HepG2 (cell line): ENCODE results near the gene TMIGD3. TPM values are rescaled to one million over a fixed set of nuclear protein-coding genes. Genes with fewer than 3 reads are reported as not detected.

Experiments used
- ASH2L ChIP-seq: fragments of 300-600, 200-600 bp; sonication (generic); IDR thresholded peaks from 2 replicates; pipeline ENCODE4 v1.7.0; 2017; ENCODE audit warnings: low read depth, mild to moderate bottlenecking, moderate library complexity, mixed read lengths, low read length; ENCODE audit not compliant: insufficient read length
- CENPX ChIP-seq: sonication (generic); formaldehyde crosslinking; IDR thresholded peaks from 2 replicates; pipeline ENCODE4 v1.9.0; 2021; ENCODE audit warnings: mild to moderate bottlenecking, missing genetic modification reagents, moderate library complexity
- FOXK1 ChIP-seq: sonication (generic); formaldehyde crosslinking; IDR thresholded peaks from 2 replicates; pipeline ENCODE4 v1.4.0; 2020; ENCODE audit warnings: low read depth, missing genetic modification reagents, borderline replicate concordance
- HDAC2 ChIP-seq: sonication (generic); formaldehyde crosslinking; IDR thresholded peaks from 2 replicates; pipeline ENCODE4 v1.4.0; 2020; ENCODE audit warnings: missing genetic modification reagents
- IKZF4 ChIP-seq: sonication (generic); formaldehyde crosslinking; IDR thresholded peaks from 2 replicates; pipeline ENCODE4 v1.5.1; 2020; ENCODE audit warnings: borderline replicate concordance, mild to moderate bottlenecking, low read depth, missing genetic modification reagents; ENCODE audit errors: not compliant biosample characterization
- NFATC3 ChIP-seq: sonication (generic); formaldehyde crosslinking; IDR thresholded peaks from 2 replicates; pipeline ENCODE4 v1.5.1; 2020; ENCODE audit warnings: mild to moderate bottlenecking, missing genetic modification reagents
- NFYB ChIP-seq: sonication (generic); formaldehyde crosslinking; IDR thresholded peaks from 2 replicates; pipeline ENCODE4 v1.4.0; 2020; ENCODE audit warnings: missing genetic modification reagents
- NR3C1 ChIP-seq: sonication (generic); formaldehyde crosslinking; IDR thresholded peaks from 2 replicates; pipeline ENCODE4 v1.4.0; 2020; ENCODE audit warnings: missing genetic modification reagents
- POLR2A ChIP-seq, 2 experiments: IDR thresholded peaks; 2 replicates each; pipeline ENCODE4 v1.6.1; 2011; ENCODE audit warnings: low read depth in 2 of 2, low read length in 2 of 2, mild to moderate bottlenecking in 1 of 2, moderate library complexity in 1 of 2; ENCODE audit not compliant: insufficient read depth in 1 of 2
- SAP130 ChIP-seq: IDR thresholded peaks from 2 replicates; pipeline ENCODE4 v1.6.1; 2016; ENCODE audit warnings: low read depth
- SMAD9 ChIP-seq: sonication (generic); formaldehyde crosslinking; IDR thresholded peaks from 2 replicates; pipeline ENCODE4 v1.5.1; 2020; ENCODE audit warnings: mild to moderate bottlenecking, missing genetic modification reagents
- SNAI1 ChIP-seq: sonication (generic); formaldehyde crosslinking; IDR thresholded peaks from 2 replicates; pipeline ENCODE4 v1.5.0; 2020; ENCODE audit warnings: mild to moderate bottlenecking, missing genetic modification reagents, borderline replicate concordance
- SRY ChIP-seq: sonication (generic); formaldehyde crosslinking; IDR thresholded peaks from 2 replicates; pipeline ENCODE4 v1.8.0; 2022; ENCODE audit warnings: mild to moderate bottlenecking, missing genetic modification reagents
- ZNF292 ChIP-seq: sonication (generic); formaldehyde crosslinking; IDR thresholded peaks from 2 replicates; pipeline ENCODE4 v1.8.1; 2022; ENCODE audit warnings: mild to moderate bottlenecking, low read depth, missing genetic modification reagents, borderline replicate concordance
- ZNF3 ChIP-seq: IDR thresholded peaks from 2 replicates; pipeline ENCODE4 v1.7.0; 2017; ENCODE audit warnings: inconsistent platforms
- ZNF33A ChIP-seq: sonication (generic); formaldehyde crosslinking; IDR thresholded peaks from 2 replicates; pipeline ENCODE4 v1.5.1; 2020; ENCODE audit warnings: missing genetic modification reagents, mild to moderate bottlenecking, moderate library complexity, borderline replicate concordance
- ZNF510 ChIP-seq: sonication (generic); formaldehyde crosslinking; IDR thresholded peaks from 2 replicates; pipeline ENCODE4 v1.4.0; 2020; ENCODE audit warnings: low read depth, mild to moderate bottlenecking, missing genetic modification reagents
- ZNF737 ChIP-seq: sonication (generic); formaldehyde crosslinking; IDR thresholded peaks from 2 replicates; pipeline ENCODE4 v1.5.0; 2020; ENCODE audit warnings: missing genetic modification reagents, mild to moderate bottlenecking, borderline replicate concordance
- polyA plus RNA-seq, 8 experiments: library from polyadenylated mRNA; depleted of rRNA in 3 of 8; stranded (reverse) in 7 of 8; unstranded in 1 of 8; fragments of >200 nt; fragmentation: Illumina TruSeq in 4 of 8; extraction: Trizol in 4 of 8; gene quantifications; 2 replicates each; pipeline versions ENCODE4 v1.2.1 to v1.2.3, GENCODE V29; 2011 to 2016; ENCODE audit warnings: low read depth in 4 of 8, missing spikeins in 1 of 8, mixed read lengths in 1 of 8; ENCODE audit not compliant: insufficient read depth in 1 of 8
- total RNA-seq, 5 experiments: library from RNA; depleted of rRNA; stranded (reverse); fragments of >200 nt; fragmentation: Illumina TruSeq; extraction: Trizol; gene quantifications; 2 replicates each; pipeline ENCODE4 v1.2.3, GENCODE V29; 2016; ENCODE audit warnings: low read depth in 1 of 5
- TF ChIP-seq, protein P1 (sequence below): sonication (generic); formaldehyde crosslinking; IDR thresholded peaks from 2 replicates; pipeline ENCODE4 v1.5.1; 2020; ENCODE audit warnings: missing genetic modification reagents, mild to moderate bottlenecking, borderline replicate concordance
- TF ChIP-seq, protein P2 (sequence below): sonication (generic); formaldehyde crosslinking; IDR thresholded peaks from 2 replicates; pipeline ENCODE4 v1.4.0; 2020; ENCODE audit warnings: missing genetic modification reagents
- TF ChIP-seq, protein P3 (sequence below): sonication (generic); formaldehyde crosslinking; IDR thresholded peaks from 2 replicates; pipeline ENCODE4 v1.8.1; 2023; ENCODE audit warnings: mild to moderate bottlenecking, missing genetic modification reagents
- TF ChIP-seq, protein P4 (sequence below): sonication (generic); formaldehyde crosslinking; conservative IDR thresholded peaks from 2 replicates; pipeline ENCODE4 v1.4.0; 2020; ENCODE audit warnings: mild to moderate bottlenecking, missing genetic modification reagents, moderate library complexity

Gene TMIGD3
- total and polyA plus RNA-seq, 2 of the 13 experiments (the other 11 are each of a cell fraction or from before 2014, with no cell fraction given), result not detected

DNA sequence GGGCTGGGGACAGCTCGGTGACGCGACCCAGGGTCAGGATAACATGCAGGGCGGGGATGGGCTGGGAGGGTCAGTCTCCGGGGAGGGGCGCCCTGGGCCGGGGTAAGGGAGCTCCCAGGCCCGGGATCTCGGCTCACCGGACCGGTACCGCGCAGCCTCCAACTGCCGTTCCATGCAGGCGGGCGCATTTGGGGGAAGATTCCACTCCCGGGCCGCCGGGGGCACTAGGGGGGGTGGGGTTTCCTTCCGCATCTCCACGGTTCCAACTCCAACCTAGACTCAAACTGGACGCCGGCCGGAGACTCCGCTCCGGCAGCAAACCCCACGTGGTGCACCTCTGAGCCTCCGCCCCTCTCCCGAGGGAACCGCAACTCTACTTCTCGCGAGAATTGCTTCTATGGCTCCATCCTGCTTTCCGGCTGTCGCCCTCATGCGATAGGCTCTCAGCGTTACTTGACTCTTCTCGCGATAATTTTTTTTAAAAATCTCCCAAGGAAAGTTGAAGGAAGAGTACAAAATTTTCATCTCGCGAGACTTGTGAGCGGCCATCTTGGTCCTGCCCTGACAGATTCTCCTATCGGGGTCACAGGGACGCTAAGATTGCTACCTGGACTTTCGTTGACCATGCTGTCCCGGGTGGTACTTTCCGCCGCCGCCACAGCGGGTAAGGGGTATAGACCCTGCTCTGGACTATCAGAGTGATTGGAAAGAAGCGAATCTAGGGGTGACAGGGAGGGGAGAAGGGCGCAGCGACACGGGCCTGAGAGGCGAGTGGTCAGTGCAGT, 54.3 kb downstream of the TMIGD3 start, which contains the start of the genes ATP5PB and WDR77 (continued):
- no peak for TF ChIP-seq CENPX (CRISPR knock-in tag)
- TF ChIP-seq ZNF33A (CRISPR knock-in tag), result no peak
- no peak for TF ChIP-seq SNAI1 (CRISPR knock-in tag)
- TF ChIP-seq HDAC2 (CRISPR knock-in tag), result 0 out of 2 replicates have a peak, but pooled peaks have one; percentile 28
- TF ChIP-seq ZNF737 (CRISPR knock-in tag), result no peak
- TF ChIP-seq ZNF292 (CRISPR knock-in tag), result no peak
- TF ChIP-seq NR3C1 (CRISPR knock-in tag), result no peak
- no peak for TF ChIP-seq ZNF510 (CRISPR knock-in tag)
- TF ChIP-seq NFATC3, result no peak
- TF ChIP-seq ASH2L, result peak; percentile 80
- no peak for TF ChIP-seq SRY (CRISPR knock-in tag)
- no peak for TF ChIP-seq IKZF4 (CRISPR knock-in tag)
- peak; percentile 79 for TF ChIP-seq NFYB (CRISPR knock-in tag)
- TF ChIP-seq, protein P1, sequence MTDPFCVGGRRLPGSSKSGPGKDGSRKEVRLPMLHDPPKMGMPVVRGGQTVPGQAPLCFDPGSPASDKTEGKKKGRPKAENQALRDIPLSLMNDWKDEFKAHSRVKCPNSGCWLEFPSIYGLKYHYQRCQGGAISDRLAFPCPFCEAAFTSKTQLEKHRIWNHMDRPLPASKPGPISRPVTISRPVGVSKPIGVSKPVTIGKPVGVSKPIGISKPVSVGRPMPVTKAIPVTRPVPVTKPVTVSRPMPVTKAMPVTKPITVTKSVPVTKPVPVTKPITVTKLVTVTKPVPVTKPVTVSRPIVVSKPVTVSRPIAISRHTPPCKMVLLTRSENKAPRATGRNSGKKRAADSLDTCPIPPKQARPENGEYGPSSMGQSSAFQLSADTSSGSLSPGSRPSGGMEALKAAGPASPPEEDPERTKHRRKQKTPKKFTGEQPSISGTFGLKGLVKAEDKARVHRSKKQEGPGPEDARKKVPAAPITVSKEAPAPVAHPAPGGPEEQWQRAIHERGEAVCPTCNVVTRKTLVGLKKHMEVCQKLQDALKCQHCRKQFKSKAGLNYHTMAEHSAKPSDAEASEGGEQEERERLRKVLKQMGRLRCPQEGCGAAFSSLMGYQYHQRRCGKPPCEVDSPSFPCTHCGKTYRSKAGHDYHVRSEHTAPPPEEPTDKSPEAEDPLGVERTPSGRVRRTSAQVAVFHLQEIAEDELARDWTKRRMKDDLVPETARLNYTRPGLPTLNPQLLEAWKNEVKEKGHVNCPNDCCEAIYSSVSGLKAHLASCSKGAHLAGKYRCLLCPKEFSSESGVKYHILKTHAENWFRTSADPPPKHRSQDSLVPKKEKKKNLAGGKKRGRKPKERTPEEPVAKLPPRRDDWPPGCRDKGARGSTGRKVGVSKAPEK (CRISPR knock-in tag), result no peak
- TF ChIP-seq ZNF3, result no peak
- TF ChIP-seq POLR2A (IDR thresholded peaks at IDR 0.05; ENCODE audit: insufficient read depth in 1 of 2, low read depth in 2 of 2, low read length in 2 of 2), result peak; percentile 64 to 74; a peak in 3 of 4 replicates
- TF ChIP-seq, protein P2, sequence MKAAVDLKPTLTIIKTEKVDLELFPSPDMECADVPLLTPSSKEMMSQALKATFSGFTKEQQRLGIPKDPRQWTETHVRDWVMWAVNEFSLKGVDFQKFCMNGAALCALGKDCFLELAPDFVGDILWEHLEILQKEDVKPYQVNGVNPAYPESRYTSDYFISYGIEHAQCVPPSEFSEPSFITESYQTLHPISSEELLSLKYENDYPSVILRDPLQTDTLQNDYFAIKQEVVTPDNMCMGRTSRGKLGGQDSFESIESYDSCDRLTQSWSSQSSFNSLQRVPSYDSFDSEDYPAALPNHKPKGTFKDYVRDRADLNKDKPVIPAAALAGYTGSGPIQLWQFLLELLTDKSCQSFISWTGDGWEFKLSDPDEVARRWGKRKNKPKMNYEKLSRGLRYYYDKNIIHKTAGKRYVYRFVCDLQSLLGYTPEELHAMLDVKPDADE (CRISPR knock-in tag), result no peak
- peak; percentile 96 for TF ChIP-seq SAP130
- TF ChIP-seq, protein P3, sequence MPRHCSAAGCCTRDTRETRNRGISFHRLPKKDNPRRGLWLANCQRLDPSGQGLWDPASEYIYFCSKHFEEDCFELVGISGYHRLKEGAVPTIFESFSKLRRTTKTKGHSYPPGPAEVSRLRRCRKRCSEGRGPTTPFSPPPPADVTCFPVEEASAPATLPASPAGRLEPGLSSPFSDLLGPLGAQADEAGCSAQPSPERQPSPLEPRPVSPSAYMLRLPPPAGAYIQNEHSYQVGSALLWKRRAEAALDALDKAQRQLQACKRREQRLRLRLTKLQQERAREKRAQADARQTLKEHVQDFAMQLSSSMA (CRISPR knock-in tag), result no peak
- no peak for TF ChIP-seq SMAD9 (CRISPR knock-in tag)
- TF ChIP-seq, protein P4, sequence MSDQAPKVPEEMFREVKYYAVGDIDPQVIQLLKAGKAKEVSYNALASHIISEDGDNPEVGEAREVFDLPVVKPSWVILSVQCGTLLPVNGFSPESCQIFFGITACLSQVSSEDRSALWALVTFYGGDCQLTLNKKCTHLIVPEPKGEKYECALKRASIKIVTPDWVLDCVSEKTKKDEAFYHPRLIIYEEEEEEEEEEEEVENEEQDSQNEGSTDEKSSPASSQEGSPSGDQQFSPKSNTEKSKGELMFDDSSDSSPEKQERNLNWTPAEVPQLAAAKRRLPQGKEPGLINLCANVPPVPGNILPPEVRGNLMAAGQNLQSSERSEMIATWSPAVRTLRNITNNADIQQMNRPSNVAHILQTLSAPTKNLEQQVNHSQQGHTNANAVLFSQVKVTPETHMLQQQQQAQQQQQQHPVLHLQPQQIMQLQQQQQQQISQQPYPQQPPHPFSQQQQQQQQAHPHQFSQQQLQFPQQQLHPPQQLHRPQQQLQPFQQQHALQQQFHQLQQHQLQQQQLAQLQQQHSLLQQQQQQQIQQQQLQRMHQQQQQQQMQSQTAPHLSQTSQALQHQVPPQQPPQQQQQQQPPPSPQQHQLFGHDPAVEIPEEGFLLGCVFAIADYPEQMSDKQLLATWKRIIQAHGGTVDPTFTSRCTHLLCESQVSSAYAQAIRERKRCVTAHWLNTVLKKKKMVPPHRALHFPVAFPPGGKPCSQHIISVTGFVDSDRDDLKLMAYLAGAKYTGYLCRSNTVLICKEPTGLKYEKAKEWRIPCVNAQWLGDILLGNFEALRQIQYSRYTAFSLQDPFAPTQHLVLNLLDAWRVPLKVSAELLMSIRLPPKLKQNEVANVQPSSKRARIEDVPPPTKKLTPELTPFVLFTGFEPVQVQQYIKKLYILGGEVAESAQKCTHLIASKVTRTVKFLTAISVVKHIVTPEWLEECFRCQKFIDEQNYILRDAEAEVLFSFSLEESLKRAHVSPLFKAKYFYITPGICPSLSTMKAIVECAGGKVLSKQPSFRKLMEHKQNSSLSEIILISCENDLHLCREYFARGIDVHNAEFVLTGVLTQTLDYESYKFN, result no peak
- no peak for TF ChIP-seq FOXK1 (CRISPR knock-in tag)
